Ascending aorta (tissue), 2 donors: ENCODE measurements around the gene APH1A. TPM values are rescaled to one million over a fixed set of nuclear protein-coding genes. Genes with fewer than 3 reads are reported as not detected.

Source experiments
- DNase-seq, 2 donors: peaks; one replicate each; pipeline ENCODE4 v3.0.0-alpha.2; 2019; ENCODE audit warnings: low spot score in 2 of 2
- H3K27ac ChIP-seq, 2 donors: fragments of 200-600 bp; sonication (generic); one replicate each; pipeline ENCODE4 v1.5.1; 2016 to 2017; ENCODE audit warnings: mild to moderate bottlenecking in 1 of 2
- H3K27me3 ChIP-seq: fragments of 200-600 bp; sonication (generic); one replicate; pipeline ENCODE4 v1.5.1; 2017
- H3K36me3 ChIP-seq, 2 donors: fragments of 200-600 bp; sonication (generic); one replicate each; pipeline ENCODE4 v1.5.1; 2016
- H3K4me1 ChIP-seq, 2 donors: fragments of 200-600 bp; sonication (generic); one replicate each; pipeline ENCODE4 v1.5.1; 2016 to 2017; ENCODE audit warnings: mild to moderate bottlenecking in 1 of 2
- H3K4me3 ChIP-seq, 2 donors: fragments of 200-600 bp; sonication (generic); one replicate each; pipeline ENCODE4 v1.5.1; 2016 to 2017; ENCODE audit warnings: mild to moderate bottlenecking in 1 of 2
- H3K9me3 ChIP-seq, 2 donors: fragments of 200-600 bp; sonication (generic); one replicate each; pipeline ENCODE4 v1.5.1; 2016
- intact Hi-C: fragments of 100-400 bp; cut with DNase I; formaldehyde crosslinking; loops from one replicate; pipeline ENCODE4 v1.15.1; 2023
- total RNA-seq: library from RNA; depleted of rRNA; stranded (reverse); fragments of >200 nt; gene quantifications from one replicate; pipeline ENCODE4 v1.1.0, GENCODE V29; 2016
- TF ChIP-seq, protein P1 (sequence below), 3 experiments: fragments of 200-600 bp in 2 of 3; fragments of 450-650 bp in 1 of 3; sonication (generic) in 2 of 3; IDR thresholded peaks; one replicate each; pipeline ENCODE4 v1.5.1; 2016 to 2019; ENCODE audit warnings: antibody characterized with exemption in 3 of 3, mild to moderate bottlenecking in 1 of 3, moderate library complexity in 1 of 3

Gene APH1A
- total RNA-seq, 1 donor from 2014 or later = 73.1 TPM

- H3K27ac ChIP-seq = peak overlapping the region; percentile 79 to 92
- TF ChIP-seq, protein P1, sequence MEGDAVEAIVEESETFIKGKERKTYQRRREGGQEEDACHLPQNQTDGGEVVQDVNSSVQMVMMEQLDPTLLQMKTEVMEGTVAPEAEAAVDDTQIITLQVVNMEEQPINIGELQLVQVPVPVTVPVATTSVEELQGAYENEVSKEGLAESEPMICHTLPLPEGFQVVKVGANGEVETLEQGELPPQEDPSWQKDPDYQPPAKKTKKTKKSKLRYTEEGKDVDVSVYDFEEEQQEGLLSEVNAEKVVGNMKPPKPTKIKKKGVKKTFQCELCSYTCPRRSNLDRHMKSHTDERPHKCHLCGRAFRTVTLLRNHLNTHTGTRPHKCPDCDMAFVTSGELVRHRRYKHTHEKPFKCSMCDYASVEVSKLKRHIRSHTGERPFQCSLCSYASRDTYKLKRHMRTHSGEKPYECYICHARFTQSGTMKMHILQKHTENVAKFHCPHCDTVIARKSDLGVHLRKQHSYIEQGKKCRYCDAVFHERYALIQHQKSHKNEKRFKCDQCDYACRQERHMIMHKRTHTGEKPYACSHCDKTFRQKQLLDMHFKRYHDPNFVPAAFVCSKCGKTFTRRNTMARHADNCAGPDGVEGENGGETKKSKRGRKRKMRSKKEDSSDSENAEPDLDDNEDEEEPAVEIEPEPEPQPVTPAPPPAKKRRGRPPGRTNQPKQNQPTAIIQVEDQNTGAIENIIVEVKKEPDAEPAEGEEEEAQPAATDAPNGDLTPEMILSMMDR (IDR thresholded peaks at IDR 0.05) = no peak
- no peaks in the 10 kb centered on the region for H3K36me3 ChIP-seq
- intact Hi-C loops = loop anchor here (5.0 kb wide), 2 partner anchors 42 to 213 kb away; partner anchors contain the start of genes PRPF3 and VPS45
- DNase-seq = no peak
- H3K9me3 ChIP-seq = no peaks in the 10 kb centered on the region
- peaks cover 0 to 18% of the 10 kb centered on the region in 2 donors for H3K4me1 ChIP-seq
- no peak overlapping the region for H3K4me3 ChIP-seq
- H3K27me3 ChIP-seq = no peaks in the 10 kb centered on the region
These were observed 11.4 kb upstream of the APH1A start for GRCh38 chr1:150280138-150280707.

DNA sequence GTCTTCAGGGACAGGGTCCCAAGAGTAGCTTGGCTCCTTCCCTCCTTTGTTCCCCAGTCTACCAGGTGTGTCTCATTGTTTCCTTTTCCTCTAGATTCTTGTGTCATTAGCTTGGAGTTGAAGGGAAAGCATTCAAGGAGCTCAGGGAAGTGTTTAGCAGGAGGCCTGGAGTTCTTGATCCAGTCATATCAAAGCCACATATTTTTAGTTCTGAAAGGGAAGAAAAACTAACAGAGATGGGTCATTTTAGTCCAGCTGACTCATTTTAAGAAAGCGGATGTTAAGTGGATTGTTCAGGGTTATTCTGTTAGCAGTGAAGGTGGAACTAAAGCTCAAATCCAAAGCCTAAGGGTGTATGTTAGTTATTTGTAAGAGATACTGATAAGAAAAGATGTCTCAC, 4.5 kb upstream of the APH1A start:
- Histone ChIP-seq H3K36me3 (no peaks in the 10 kb centered on the region), H3K27ac (peak overlapping the region; percentile 72 to 81), H3K4me3 (peak overlapping the region; percentile 23 to 52), H3K27me3 (no peaks in the 10 kb centered on the region), H3K4me1 (peaks cover 5 to 22% of the 10 kb centered on the region in 2 donors), H3K9me3 (no peaks in the 10 kb centered on the region)
- TF ChIP-seq, protein P1 (IDR thresholded peaks at IDR 0.05) = no peak
- no peak for DNase-seq
- intact Hi-C loops = loop anchor here (1.0 kb wide), 1 partner anchor 8 kb away; no protein-coding TSS in a partner anchor

DNA sequence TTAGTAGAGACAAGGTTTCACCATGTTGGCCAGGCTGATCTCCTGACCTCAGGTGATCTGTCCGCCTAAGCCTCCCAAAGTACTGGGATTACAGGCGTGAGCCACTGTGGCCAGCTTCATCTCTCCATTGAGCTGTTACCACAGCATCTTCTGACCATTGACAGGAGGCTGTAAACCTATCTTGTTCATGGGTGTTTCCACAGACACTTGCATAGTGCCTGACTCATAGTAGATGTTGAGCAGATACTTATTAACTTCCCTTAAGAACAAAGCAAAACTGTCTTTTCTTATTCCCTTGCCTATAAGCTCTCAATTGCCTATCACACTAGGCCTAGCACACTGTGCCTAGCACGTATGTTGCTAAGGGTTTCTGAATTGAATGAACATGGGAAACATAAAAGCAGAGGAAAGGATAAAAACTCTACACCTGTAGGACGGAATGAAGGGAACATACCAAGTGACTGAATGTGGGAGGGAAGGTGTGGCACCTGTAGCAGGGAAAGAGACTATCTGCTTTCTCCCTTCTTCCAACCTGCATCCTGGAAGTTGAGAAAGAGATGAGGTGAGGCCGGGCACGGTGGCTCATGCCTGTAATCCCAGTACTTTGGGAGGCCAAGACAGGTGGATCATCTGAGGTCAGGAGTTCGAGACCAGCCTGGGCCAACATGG, 2.6 kb upstream of the APH1A start:
- H3K27ac ChIP-seq = peak overlapping the region; percentile 72 to 81
- no peak for DNase-seq
- H3K9me3 ChIP-seq = no peaks in the 10 kb centered on the region
- H3K36me3 ChIP-seq = peaks cover 5 to 7% of the 10 kb centered on the region in 2 donors
- peaks cover 13 to 33% of the 10 kb centered on the region in 2 donors for H3K4me1 ChIP-seq
- TF ChIP-seq, protein P1 (IDR thresholded peaks at IDR 0.05) = no peak
- no peak overlapping the region for H3K4me3 ChIP-seq
- intact Hi-C loops = no loop called here
- H3K27me3 ChIP-seq = no peaks in the 10 kb centered on the region

- intact Hi-C loops = loop anchor here (1.0 to 2.0 kb wide), 2 partner anchors 12 to 33 kb away; partner anchors contain the start of gene ANP32E
- H3K4me1 ChIP-seq = peaks cover 13 to 30% of the 10 kb centered on the region in 2 donors
These were observed 635 bp upstream of the APH1A start for GRCh38 chr1:150269451-150269850.

GRCh38 chr1:150268340-150268704, 494 bp downstream of the APH1A start:
- intact Hi-C loops = loop anchor here (1.0 to 2.0 kb wide), 2 partner anchors 12 to 32 kb away; partner anchors contain the start of gene ANP32E
- no peak for DNase-seq

More at GRCh38 chr1:150269451-150269850, 635 bp upstream of the APH1A start:
- H3K36me3 ChIP-seq = peaks cover 19 to 27% of the 10 kb centered on the region in 2 donors
- peak overlapping the region; percentile 91 for H3K27ac ChIP-seq
- DNase-seq = no peak
- H3K27me3 ChIP-seq = no peaks in the 10 kb centered on the region
- no peaks in the 10 kb centered on the region for H3K9me3 ChIP-seq
- H3K4me3 ChIP-seq = peak overlapping the region; percentile 86 to 87
- TF ChIP-seq, protein P1 (IDR thresholded peaks at IDR 0.05) = no peak

More at GRCh38 chr1:150268340-150268704, 494 bp downstream of the APH1A start:
- Histone ChIP-seq H3K27me3 (no peaks in the 10 kb centered on the region), H3K4me1 (peaks cover 8 to 23% of the 10 kb centered on the region in 2 donors), H3K36me3 (peaks cover 19 to 30% of the 10 kb centered on the region in 2 donors), H3K4me3 (peak overlapping the region; percentile 86 to 87), H3K9me3 (no peaks in the 10 kb centered on the region), H3K27ac (peak overlapping the region; percentile 91)
- TF ChIP-seq, protein P1 (IDR thresholded peaks at IDR 0.05) = no peak
